K562 (cell line): ENCODE results near the gene SEZ6L.

Experiments used
- PATZ1 ChIP-seq: fragments of 250-450 bp; sonication (Bioruptor Pico); IDR thresholded peaks from 2 replicates; pipeline ENCODE4 v1.5.0; 2020; ENCODE audit warnings: mild to moderate bottlenecking, borderline replicate concordance
- STAG1 ChIP-seq: sonication (generic); formaldehyde crosslinking; IDR thresholded peaks from 2 replicates; pipeline ENCODE4 v1.5.0; 2020; ENCODE audit warnings: missing genetic modification reagents, borderline replicate concordance
- TEAD4 ChIP-seq, 2 experiments: sonication (generic) in 1 of 2; formaldehyde crosslinking in 1 of 2; IDR thresholded peaks; 2 replicates each; pipeline versions ENCODE4 v1.6.1 to v1.8.0; 2012 to 2022; ENCODE audit warnings: borderline replicate concordance in 1 of 2, inconsistent platforms in 1 of 2, low read length in 1 of 2, mild to moderate bottlenecking in 1 of 2, missing genetic modification reagents in 1 of 2

GRCh38 chr22:26360169-26360885, 191.1 kb downstream of the SEZ6L start:
- TF ChIP-seq PATZ1 (CRISPR knock-in tag) (no peak), STAG1 (CRISPR knock-in tag) (no peak), TEAD4 (IDR thresholded peaks at IDR 0.05; ENCODE audit: low read length) (no peak), TEAD4 (CRISPR knock-in tag; IDR thresholded peaks at IDR 0.05; ENCODE audit: borderline replicate concordance) (no peak)
